Activated T-cell treated with anti-CD3 and anti-CD28 coated beads for 48 hours (primary cell): Measurements from ENCODE around the gene ATAD5.
"Not testable (repeated sequence)": the region's sequence is repeated elsewhere in the genome, so short reads cannot be mapped to it uniquely, and the experiment has no call there.

ENCODE experiments used
- DNase-seq: peaks from one replicate; pipeline ENCODE4 v3.0.0-alpha.2; 2020; ENCODE audit warnings: low read depth

The ATAD5 gene

GRCh38 chr17:30824002-30824355, 7.8 kb upstream of the ATAD5 start:
- DNase-seq, result no peak

- peak; percentile 93 for DNase-seq
These were observed 7.2 kb upstream of the ATAD5 start, which contains the start of gene CRLF3 for GRCh38 chr17:30824356-30825145. Gene CRLF3 (minus strand): TSS chr17:30824692. CDS start chr17:30824651, 41 bp downstream.

GRCh38 chr17:30827082-30827481, 4.7 kb upstream of the ATAD5 start:
- no peak for DNase-seq

- no peak for DNase-seq
These were observed 2.7 kb upstream of the ATAD5 start for GRCh38 chr17:30829022-30829421.

GRCh38 chr17:30831257-30831656, 509 bp upstream of the ATAD5 start:
- no peak for DNase-seq

GRCh38 chr17:30832438-30833124, 815 bp downstream of the ATAD5 start:
- DNase-seq, result no peak

GRCh38 chr17:30838202-30838807, 6.5 kb downstream of the ATAD5 start:
- DNase-seq, result no peak

GRCh38 chr17:30840771-30841170, 9.0 kb downstream of the ATAD5 start:
- DNase-seq, result no peak

GRCh38 chr17:30848021-30848420, 16.3 kb downstream of the ATAD5 start:
- no peak for DNase-seq

- DNase-seq, result no peak
These were observed 22.4 kb downstream of the ATAD5 start for GRCh38 chr17:30854146-30854545.

GRCh38 chr17:30858556-30859250, 26.9 kb downstream of the ATAD5 start:
- no peak for DNase-seq

GRCh38 chr17:30864636-30865035, 32.9 kb downstream of the ATAD5 start:
- no peak for DNase-seq

- DNase-seq, result no peak
These were observed 37.2 kb downstream of the ATAD5 start for GRCh38 chr17:30869005-30869404.

GRCh38 chr17:30886187-30886586, 54.4 kb downstream of the ATAD5 start:
- DNase-seq, result no peak

GRCh38 chr17:30894236-30894635, 62.5 kb downstream of the ATAD5 start:
- no peak for DNase-seq

GRCh38 chr17:30897311-30897710, 65.5 kb downstream of the ATAD5 start:
- DNase-seq, result no peak

GRCh38 chr17:30905742-30906100, 74.0 kb downstream of the ATAD5 start:
- DNase-seq, result no peak

GRCh38 chr17:30906101-30906911, 74.5 kb downstream of the ATAD5 start, which contains the start of gene TEFM:
Gene TEFM (minus strand): TSS chr17:30906238. CDS start chr17:30906198, 40 bp downstream.
- peak; percentile 91 for DNase-seq

GRCh38 chr17:30908717-30909420, 77.1 kb downstream of the ATAD5 start:
- no peak for DNase-seq

GRCh38 chr17:30910151-30910550, 78.4 kb downstream of the ATAD5 start:
- not testable (repeated sequence) for DNase-seq

- DNase-seq, result no peak
These were observed 82.2 kb downstream of the ATAD5 start for GRCh38 chr17:30913955-30914354.
